ENCODE measurements around the gene NKX2-4.

NKX2-4 gene

GRCh38 chr20:21361266-21361665 lies 36.1 kb downstream of the NKX2-4 start:
- DNase-seq: no peak

- DNase-seq: no peak
Observed at GRCh38 chr20:21360705-21361104, 36.6 kb downstream of the NKX2-4 start.

- DNase-seq: no peak
Observed at GRCh38 chr20:21358737-21359136, 38.6 kb downstream of the NKX2-4 start.

DNA sequence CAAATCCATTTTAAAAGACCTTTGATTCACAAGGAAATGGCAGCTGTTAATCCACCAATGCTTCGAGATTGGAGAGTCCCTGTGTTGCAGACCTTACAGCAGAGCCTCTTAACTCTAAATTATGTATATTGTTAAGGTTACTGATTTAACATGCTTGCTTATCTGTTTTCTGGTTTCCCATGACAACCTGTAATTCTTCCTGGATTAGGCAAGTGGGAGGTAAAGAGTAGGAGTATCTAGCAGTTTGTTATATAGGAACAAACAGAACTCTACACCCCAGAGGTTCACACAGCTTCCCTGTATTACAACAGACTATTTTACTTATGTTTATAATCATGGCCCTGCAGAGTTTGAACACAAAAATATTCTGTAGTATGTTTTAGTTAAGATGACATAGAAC lies 39.5 kb downstream of the NKX2-4 start:
- DNase-seq: no peak

- DNase-seq: no peak
Observed at GRCh38 chr20:21356386-21356785, 40.9 kb downstream of the NKX2-4 start.

DNA sequence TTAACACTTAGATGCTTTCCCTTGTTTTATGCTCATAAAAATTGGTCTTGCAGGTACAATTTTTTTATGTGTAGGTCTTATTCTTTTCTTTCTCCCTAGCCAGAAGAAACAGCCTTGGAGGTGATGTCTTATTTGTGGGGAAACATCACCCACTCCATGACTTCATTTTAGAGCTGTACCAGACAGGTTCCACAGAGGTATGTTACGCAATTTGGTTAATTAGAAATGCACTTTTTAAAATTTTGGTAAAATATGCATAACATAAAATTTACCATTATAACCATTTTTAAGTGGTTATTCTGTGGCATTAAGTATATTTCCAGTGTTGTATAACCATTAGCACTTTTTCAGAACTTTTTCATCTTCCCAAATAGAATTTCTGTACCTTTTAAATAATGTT lies 41.3 kb downstream of the NKX2-4 start:
- DNase-seq: no peak

- no peak for DNase-seq
Observed at GRCh38 chr20:21353236-21353635, 44.1 kb downstream of the NKX2-4 start.

DNA sequence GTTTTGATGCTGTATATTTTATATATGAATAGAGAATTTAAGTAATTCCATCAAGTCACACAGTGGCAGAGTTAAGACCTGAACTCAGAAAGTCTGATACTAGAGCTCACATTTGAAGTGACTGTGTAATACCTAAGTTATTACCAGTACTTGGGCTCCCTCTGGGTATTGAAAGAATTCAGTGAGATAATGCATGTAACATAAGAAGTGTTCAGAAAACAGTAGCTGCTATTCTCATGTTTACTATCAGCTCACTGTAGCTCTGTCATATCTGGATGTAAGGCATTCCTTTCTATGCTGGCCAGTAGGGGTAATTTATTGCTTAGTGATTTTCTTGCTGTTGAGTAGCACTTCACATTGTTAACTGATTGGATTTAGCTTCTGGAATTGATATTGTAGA lies 44.6 kb downstream of the NKX2-4 start:
- DNase-seq: no peak
